H9 (cell line): Measurements from ENCODE around the gene ZFP14. TPM values are rescaled to one million over a fixed set of nuclear protein-coding genes. Genes with fewer than 3 reads are reported as not detected.

ENCODE experiments used
- DNase-seq: peaks from one replicate; pipeline ENCODE4 v3.0.0-alpha.2; 2017
- H2AFZ ChIP-seq: one replicate; pipeline ENCODE4 v1.6.1; 2013; ENCODE audit warnings: mild to moderate bottlenecking, low read length, control low read depth, moderate library complexity
- H2AK5ac ChIP-seq: 2 replicates; pipeline ENCODE4 v1.6.1; 2013; ENCODE audit warnings: low read length, control low read depth, mixed read lengths; ENCODE audit not compliant: insufficient read length
- H2BK120ac ChIP-seq: one replicate; pipeline ENCODE4 v1.6.1; 2013; ENCODE audit warnings: low read depth, mild to moderate bottlenecking, low read length, control low read depth, inconsistent platforms; ENCODE audit not compliant: poor library complexity, severe bottlenecking
- H2BK12ac ChIP-seq: 2 replicates; pipeline ENCODE4 v1.6.1; 2013; ENCODE audit warnings: low read length, control low read depth, mixed read lengths, low read depth; ENCODE audit not compliant: insufficient read length
- H2BK15ac ChIP-seq: 2 replicates; pipeline ENCODE4 v1.6.1; 2013; ENCODE audit warnings: low read depth, low read length, control low read depth
- H2BK20ac ChIP-seq: one replicate; pipeline ENCODE4 v1.6.1; 2013; ENCODE audit warnings: low read depth, mild to moderate bottlenecking, low read length, control low read depth, inconsistent platforms; ENCODE audit not compliant: poor library complexity, severe bottlenecking
- H2BK5ac ChIP-seq: 2 replicates; pipeline ENCODE4 v1.6.1; 2013; ENCODE audit warnings: low read length, control low read depth, mixed read lengths; ENCODE audit not compliant: insufficient read length
- H3K14ac ChIP-seq: 2 replicates; pipeline ENCODE4 v1.6.1; 2013; ENCODE audit warnings: low read length, control low read depth; ENCODE audit not compliant: insufficient read depth
- H3K18ac ChIP-seq: 2 replicates; pipeline ENCODE4 v1.6.1; 2013; ENCODE audit warnings: low read depth, mild to moderate bottlenecking, mixed read lengths, low read length, control low read depth; ENCODE audit not compliant: insufficient read length
- H3K23ac ChIP-seq: 2 replicates; pipeline ENCODE4 v1.6.1; 2013; ENCODE audit warnings: low read length, control low read depth, mixed read lengths, low read depth; ENCODE audit not compliant: insufficient read length
- H3K23me2 ChIP-seq: 2 replicates; pipeline ENCODE4 v1.6.1; 2013; ENCODE audit warnings: low read depth, mild to moderate bottlenecking, mixed read lengths, low read length, control low read depth; ENCODE audit not compliant: insufficient read length, poor library complexity, severe bottlenecking
- H3K27ac ChIP-seq: 2 replicates; pipeline ENCODE4 v1.5.1; 2013; ENCODE audit warnings: low read length, control low read depth, mixed read lengths, low read depth; ENCODE audit not compliant: insufficient read length
- H3K27me3 ChIP-seq: 2 replicates; pipeline ENCODE4 v1.6.1; 2013; ENCODE audit warnings: low read length, control low read depth, inconsistent platforms; ENCODE audit not compliant: insufficient read depth
- H3K4ac ChIP-seq: 2 replicates; pipeline ENCODE4 v1.6.1; 2013; ENCODE audit warnings: low read depth, mild to moderate bottlenecking, control low read depth, inconsistent platforms, low read length, moderate library complexity
- H3K4me1 ChIP-seq: 2 replicates; pipeline ENCODE4 v1.6.1; 2013; ENCODE audit warnings: low read length, control low read depth, inconsistent platforms; ENCODE audit not compliant: insufficient read depth
- H3K4me2 ChIP-seq: 2 replicates; pipeline ENCODE4 v1.6.1; 2013; ENCODE audit warnings: low read length, control low read depth, mixed read lengths; ENCODE audit not compliant: insufficient read length, insufficient read depth
- H3K56ac ChIP-seq: 2 replicates; pipeline ENCODE4 v1.6.1; 2013; ENCODE audit warnings: low read depth, mild to moderate bottlenecking, mixed read lengths, low read length, control low read depth; ENCODE audit not compliant: insufficient read length
- H3K79me1 ChIP-seq: 2 replicates; pipeline ENCODE4 v1.6.1; 2013; ENCODE audit warnings: low read depth, mild to moderate bottlenecking, moderate library complexity, low read length, control low read depth, inconsistent platforms; ENCODE audit not compliant: insufficient read depth, poor library complexity, severe bottlenecking
- H3K79me2 ChIP-seq: 2 replicates; pipeline ENCODE4 v1.6.1; 2013; ENCODE audit warnings: low read length, control low read depth, inconsistent platforms; ENCODE audit not compliant: insufficient read depth
- H3K9ac ChIP-seq: 2 replicates; pipeline ENCODE4 v1.6.1; 2013; ENCODE audit warnings: low read length, control low read depth, mixed read lengths; ENCODE audit not compliant: insufficient read length; ENCODE audit errors: extremely low read depth
- H3K9me3 ChIP-seq: one replicate; pipeline ENCODE4 v1.6.1; 2013; ENCODE audit warnings: low read depth, low read length, inconsistent platforms; ENCODE audit not compliant: control insufficient read depth
- H3T11ph ChIP-seq: one replicate; pipeline ENCODE4 v1.6.1; 2013; ENCODE audit warnings: mild to moderate bottlenecking, low read length, control low read depth, inconsistent platforms
- H4K20me1 ChIP-seq: one replicate; pipeline ENCODE4 v1.6.1; 2013; ENCODE audit not compliant: control insufficient read depth, insufficient read length, insufficient read depth
- H4K5ac ChIP-seq: 2 replicates; pipeline ENCODE4 v1.6.1; 2013; ENCODE audit warnings: low read depth, mild to moderate bottlenecking, mixed read lengths, low read length, control low read depth; ENCODE audit not compliant: insufficient read length
- H4K8ac ChIP-seq: replicated peaks from 2 replicates; pipeline ENCODE4 v1.6.1; 2013; ENCODE audit warnings: low read length, control low read depth, mixed read lengths, low read depth; ENCODE audit not compliant: insufficient read length
- H4K91ac ChIP-seq: 2 replicates; pipeline ENCODE4 v1.6.1; 2013; ENCODE audit warnings: low read depth, mild to moderate bottlenecking, moderate library complexity, mixed read lengths, low read length, control low read depth; ENCODE audit not compliant: insufficient read length
- H3K27ac Mint-ChIP-seq, 3 experiments: 2 replicates in 2 of 3; 3 replicates in 1 of 3; pipeline ENCODE4 v1.8.0; 2020 to 2021; ENCODE audit warnings: mixed read lengths in 3 of 3, mild to moderate bottlenecking in 1 of 3, moderate library complexity in 1 of 3
- H3K27me3 Mint-ChIP-seq: 2 replicates; pipeline ENCODE4 v1.8.0; 2021; ENCODE audit warnings: low read depth, mild to moderate bottlenecking, moderate library complexity, mixed read lengths
- H3K36me3 Mint-ChIP-seq, 3 experiments: 2 replicates in 2 of 3; 3 replicates in 1 of 3; pipeline ENCODE4 v1.8.0; 2020 to 2021; ENCODE audit warnings: low read depth in 3 of 3, mixed read lengths in 3 of 3; ENCODE audit not compliant: insufficient read depth in 1 of 3
- H3K4me1 Mint-ChIP-seq, 2 experiments: 2 replicates each; pipeline ENCODE4 v1.8.0; 2020; ENCODE audit warnings: mixed read lengths in 2 of 2
- H3K4me3 Mint-ChIP-seq, 2 experiments: 2 replicates in 1 of 2; 3 replicates in 1 of 2; pipeline ENCODE4 v1.8.0; 2020 to 2021; ENCODE audit warnings: mild to moderate bottlenecking in 2 of 2, mixed read lengths in 2 of 2, moderate library complexity in 1 of 2
- H3K9me3 Mint-ChIP-seq, 2 experiments: 2 replicates in 1 of 2; 3 replicates in 1 of 2; pipeline ENCODE4 v1.8.0; 2020; ENCODE audit warnings: mild to moderate bottlenecking in 2 of 2, mixed read lengths in 2 of 2, moderate library complexity in 1 of 2
- CTCF ChIP-seq: fragments of 200-600 bp; sonication (generic); conservative IDR thresholded peaks from 3 replicates; pipeline ENCODE4 v1.8.0; 2021; ENCODE audit warnings: antibody characterized with exemption, mild to moderate bottlenecking
- WGBS: extraction: QIAGEN DNeasy Blood & Tissue Kit; methylation state at CpG from one replicate; pipeline ENCODE4 v1.1.7; 2013; ENCODE audit warnings: missing lambda C conversion rate, low lambda C conversion rate, mixed read lengths; ENCODE audit not compliant: insufficient read length; ENCODE audit errors: extremely low coverage; 5-methylcytosine and 5-hydroxymethylcytosine counted together
- long read RNA-seq: library from polyadenylated mRNA; unstranded; transcript quantifications from one replicate; pipeline ENCODE4 v2.0.0, GENCODE V29; 2020
- total RNA-seq: library from RNA; stranded (reverse); gene quantifications from 2 replicates; pipeline ENCODE4 v1.2.1, GENCODE V29; 2021

Gene ZFP14
- 4.0 and 4.5 TPM in 2 replicates for total RNA-seq
- long read RNA-seq, full-length matches to known transcripts = 1 of 5 reads
- long read RNA-seq, partial matches to known transcripts = 3 of 5 reads
- long read RNA-seq, other reads (novel, unspliced or antisense) = 1 of 5 reads

- Histone ChIP-seq H3K4ac (no peak within 1 kb of the TSS), H3K27me3 (no peaks in the 10 kb centered on the region), H3K79me1 (peaks cover 6% of the 10 kb centered on the region), H4K8ac (no peak within 1 kb of the TSS), H3K23me2 (no peaks in the 10 kb centered on the region), H3K23ac (no peak within 1 kb of the TSS), H2BK20ac (no peak within 1 kb of the TSS), H2BK15ac (no peak within 1 kb of the TSS), H3K56ac (no peak within 1 kb of the TSS), H3K9ac (peak within 1 kb of the TSS; percentile 42), H2AK5ac (no peak within 1 kb of the TSS), H2AFZ (peak within 1 kb of the TSS; percentile 9), H2BK5ac (no peak within 1 kb of the TSS), H4K20me1 (no peaks in the 10 kb centered on the region), H4K91ac (no peak within 1 kb of the TSS), H3K4me2 (peak within 1 kb of the TSS; percentile 68), H3K14ac (no peak within 1 kb of the TSS), H2BK120ac (no peak within 1 kb of the TSS), H3K18ac (peak within 1 kb of the TSS; percentile 55), H2BK12ac (no peak within 1 kb of the TSS), H3T11ph (no peak within 1 kb of the TSS), H4K5ac (peak within 1 kb of the TSS; percentile 60), H3K79me2 (no peaks in the 10 kb centered on the region), H3K4me1 (no peaks in the 10 kb centered on the region), H3K9me3 (no peaks in the 10 kb centered on the region), H3K27ac (no peak within 1 kb of the TSS)
- peak within 1 kb of the TSS; percentile 89 for H3K4me3 Mint-ChIP-seq
- TF ChIP-seq CTCF = peak; percentile 38; the same call in 2 of the 3 replicates
- peak within 1 kb of the TSS; percentile 71 to 93 (median 77); a peak in 6 of 7 replicates for H3K27ac Mint-ChIP-seq
- peaks cover 9 to 10% of the 10 kb centered on the region in 2 experiments for H3K4me1 Mint-ChIP-seq
- no CpG with 5 or more reads among the region's 69 CpGs for WGBS
- H3K27me3 Mint-ChIP-seq = no peaks in the 10 kb centered on the region
- peak; percentile 95 for DNase-seq
- no peaks in the 10 kb centered on the region; a peak in 2 of 7 replicates for H3K36me3 Mint-ChIP-seq
- peaks cover 0 to 6% of the 10 kb centered on the region in 2 experiments; a peak in 1 of 5 replicates for H3K9me3 Mint-ChIP-seq
Observed at GRCh38 chr19:36378625-36379509, at the start of gene ZFP14. TSS of gene ZFP14 (minus strand) at chr19:36379201. CDS start at chr19:36367892, 11,309 bp downstream.
